Calu3 (cell line): ENCODE measurements around the gene DHODH. TPM values are rescaled to one million over a fixed set of nuclear protein-coding genes. Genes with fewer than 3 reads are reported as not detected.

ENCODE experiments used
- BruUV-seq: library from RNA; stranded (reverse); fragments of 400-500 nt; replicated peaks from 2 replicates; lab custom pipeline; 2021; lab: Mats Ljungman, UMichigan
- CTCF ChIA-PET: fragments of 300-600 bp; sonication (Branson Sonifier 250); formaldehyde crosslinking; loops from one replicate; lab custom pipeline; 2022; ENCODE audit warnings: antibody characterized with exemption; lab: Charles Lee
- DNase-seq: peaks from one replicate; pipeline ENCODE4 v3.0.0; 2022
- H3K27ac Mint-ChIP-seq: one replicate; pipeline ENCODE4 v1.8.0; 2022; ENCODE audit warnings: mixed read lengths; ENCODE audit not compliant: unreplicated experiment
- H3K27me3 Mint-ChIP-seq: one replicate; pipeline ENCODE4 v1.8.0; 2022; ENCODE audit warnings: mixed read lengths; ENCODE audit not compliant: unreplicated experiment
- H3K36me3 Mint-ChIP-seq: one replicate; pipeline ENCODE4 v1.8.0; 2022; ENCODE audit warnings: mild to moderate bottlenecking, moderate library complexity, mixed read lengths; ENCODE audit not compliant: insufficient read depth, unreplicated experiment
- H3K4me1 Mint-ChIP-seq: one replicate; pipeline ENCODE4 v1.8.0; 2022; ENCODE audit warnings: mild to moderate bottlenecking, low read depth, mixed read lengths; ENCODE audit not compliant: unreplicated experiment
- H3K4me3 Mint-ChIP-seq: one replicate; pipeline ENCODE4 v1.8.0; 2022; ENCODE audit warnings: mild to moderate bottlenecking, low read depth, moderate library complexity, mixed read lengths; ENCODE audit not compliant: unreplicated experiment
- H3K9me3 Mint-ChIP-seq: one replicate; pipeline ENCODE4 v1.8.0; 2022; ENCODE audit warnings: low read depth, mixed read lengths; ENCODE audit not compliant: unreplicated experiment
- intact Hi-C: fragments of 100-400 bp; cut with micrococcal nuclease; formaldehyde crosslinking; loops from one replicate; pipeline ENCODE4 v1.10.0; 2022; ENCODE audit not compliant: unreplicated experiment
- total RNA-seq: library from RNA; stranded (reverse); gene quantifications from 2 replicates; pipeline ENCODE4 v1.2.3, GENCODE V29; 2022
- TF ChIP-seq, protein P1 (sequence below): fragments of 200-600 bp; IDR thresholded peaks from one replicate; pipeline ENCODE4 v1.8.0; 2022; ENCODE audit warnings: antibody characterized with exemption; ENCODE audit not compliant: unreplicated experiment

DHODH gene
- total RNA-seq, 1 experiment from 2014 or later = 21.3 TPM

DNA sequence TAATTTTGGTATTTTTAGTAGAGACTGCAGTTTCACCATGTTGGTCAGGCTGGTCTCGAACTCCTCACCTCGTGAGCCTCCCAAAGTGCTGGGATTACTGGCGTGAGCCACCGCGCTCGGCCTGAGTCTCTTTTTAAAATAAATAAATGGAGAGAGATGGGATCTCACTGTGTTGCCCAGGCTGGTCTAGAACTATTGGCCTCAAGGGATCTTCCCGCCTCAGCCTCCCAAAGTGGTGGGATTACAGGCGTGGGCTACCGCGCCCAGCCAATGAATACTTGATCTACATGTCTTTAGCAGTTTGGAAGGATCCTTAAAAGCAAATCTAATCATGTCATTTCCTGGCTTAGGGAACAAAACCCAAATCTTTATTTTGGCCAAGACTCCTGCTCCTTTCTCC, 1.2 kb downstream of the DHODH start:
- intact Hi-C loops = no loop called here
- Mint-ChIP-seq H3K36me3 (peaks cover 11% of the 10 kb centered on the region), H3K9me3 (no peaks in the 10 kb centered on the region), H3K4me3 (peak overlapping the region; percentile 25), H3K27ac (no peak overlapping the region), H3K4me1 (peaks cover 9% of the 10 kb centered on the region), H3K27me3 (peaks cover 20% of the 10 kb centered on the region)
- CTCF ChIA-PET = no interaction called here
- no TSS peak for BruUV-seq
- TF ChIP-seq, protein P1, sequence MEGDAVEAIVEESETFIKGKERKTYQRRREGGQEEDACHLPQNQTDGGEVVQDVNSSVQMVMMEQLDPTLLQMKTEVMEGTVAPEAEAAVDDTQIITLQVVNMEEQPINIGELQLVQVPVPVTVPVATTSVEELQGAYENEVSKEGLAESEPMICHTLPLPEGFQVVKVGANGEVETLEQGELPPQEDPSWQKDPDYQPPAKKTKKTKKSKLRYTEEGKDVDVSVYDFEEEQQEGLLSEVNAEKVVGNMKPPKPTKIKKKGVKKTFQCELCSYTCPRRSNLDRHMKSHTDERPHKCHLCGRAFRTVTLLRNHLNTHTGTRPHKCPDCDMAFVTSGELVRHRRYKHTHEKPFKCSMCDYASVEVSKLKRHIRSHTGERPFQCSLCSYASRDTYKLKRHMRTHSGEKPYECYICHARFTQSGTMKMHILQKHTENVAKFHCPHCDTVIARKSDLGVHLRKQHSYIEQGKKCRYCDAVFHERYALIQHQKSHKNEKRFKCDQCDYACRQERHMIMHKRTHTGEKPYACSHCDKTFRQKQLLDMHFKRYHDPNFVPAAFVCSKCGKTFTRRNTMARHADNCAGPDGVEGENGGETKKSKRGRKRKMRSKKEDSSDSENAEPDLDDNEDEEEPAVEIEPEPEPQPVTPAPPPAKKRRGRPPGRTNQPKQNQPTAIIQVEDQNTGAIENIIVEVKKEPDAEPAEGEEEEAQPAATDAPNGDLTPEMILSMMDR = no peak
- no peak for DNase-seq

DNA sequence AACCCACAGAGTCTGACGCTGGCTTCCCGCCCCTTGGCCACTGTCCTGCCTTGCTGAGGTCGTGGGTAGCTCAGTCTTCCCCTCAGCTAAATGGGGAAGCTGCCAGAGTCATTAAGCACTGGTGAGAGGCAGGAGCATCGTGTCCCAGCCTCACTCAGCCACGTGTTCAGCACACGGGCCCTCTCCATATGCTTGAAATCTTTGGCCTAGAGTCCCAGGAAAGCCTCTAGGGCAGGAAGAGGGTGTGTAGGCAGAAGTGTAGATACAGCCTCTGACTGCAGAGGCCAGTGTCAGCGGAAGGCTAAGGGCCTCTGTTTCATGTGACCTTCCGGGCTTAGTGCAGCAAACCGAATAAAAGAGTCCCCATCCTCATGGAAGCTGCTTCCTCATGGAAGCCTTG, 4.1 kb downstream of the DHODH start:
- H3K4me3 Mint-ChIP-seq = no peak overlapping the region
- H3K27ac Mint-ChIP-seq = no peak overlapping the region
- no peaks in the 10 kb centered on the region for H3K27me3 Mint-ChIP-seq
- intact Hi-C loops = no loop called here
- CTCF ChIA-PET = interaction anchor here (0.6 kb wide), 1 partner anchor 9 kb away, joined by 9 read pairs; no protein-coding TSS in a partner anchor
- H3K9me3 Mint-ChIP-seq = no peaks in the 10 kb centered on the region
- H3K4me1 Mint-ChIP-seq = peaks cover 9% of the 10 kb centered on the region
- peaks cover 16% of the 10 kb centered on the region for H3K36me3 Mint-ChIP-seq
- BruUV-seq = no TSS peak
- DNase-seq = no peak
- TF ChIP-seq, protein P1 = no peak

DNA sequence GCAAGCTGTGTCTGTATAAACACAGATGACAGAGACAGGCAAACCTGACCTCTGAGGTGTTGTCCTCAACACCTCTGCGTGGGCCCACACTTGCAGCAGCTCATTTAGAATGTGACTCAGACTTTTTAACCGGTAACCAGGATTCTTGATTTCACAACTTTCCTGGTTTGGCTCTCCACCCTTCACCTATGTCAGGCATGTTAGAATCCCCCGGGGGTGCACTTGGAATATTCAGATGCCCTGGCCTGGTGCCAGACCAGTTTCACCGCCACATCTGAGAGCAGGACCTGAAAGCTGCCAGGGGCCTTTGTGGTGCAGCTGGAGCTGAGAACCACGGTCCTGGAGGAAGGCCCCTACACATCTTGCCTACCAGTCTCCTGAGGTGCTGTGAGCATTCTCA, 4.8 kb downstream of the DHODH start:
- Mint-ChIP-seq H3K36me3 (peaks cover 14% of the 10 kb centered on the region), H3K9me3 (no peaks in the 10 kb centered on the region), H3K27ac (no peak overlapping the region), H3K4me1 (peaks cover 9% of the 10 kb centered on the region), H3K27me3 (no peaks in the 10 kb centered on the region), H3K4me3 (no peak overlapping the region)
- BruUV-seq = no TSS peak
- intact Hi-C loops = no loop called here
- DNase-seq = no peak
- TF ChIP-seq, protein P1 = no peak
- CTCF ChIA-PET = interaction anchor here (0.6 kb wide), 1 partner anchor 8 kb away, joined by 9 read pairs; no protein-coding TSS in a partner anchor

DNA sequence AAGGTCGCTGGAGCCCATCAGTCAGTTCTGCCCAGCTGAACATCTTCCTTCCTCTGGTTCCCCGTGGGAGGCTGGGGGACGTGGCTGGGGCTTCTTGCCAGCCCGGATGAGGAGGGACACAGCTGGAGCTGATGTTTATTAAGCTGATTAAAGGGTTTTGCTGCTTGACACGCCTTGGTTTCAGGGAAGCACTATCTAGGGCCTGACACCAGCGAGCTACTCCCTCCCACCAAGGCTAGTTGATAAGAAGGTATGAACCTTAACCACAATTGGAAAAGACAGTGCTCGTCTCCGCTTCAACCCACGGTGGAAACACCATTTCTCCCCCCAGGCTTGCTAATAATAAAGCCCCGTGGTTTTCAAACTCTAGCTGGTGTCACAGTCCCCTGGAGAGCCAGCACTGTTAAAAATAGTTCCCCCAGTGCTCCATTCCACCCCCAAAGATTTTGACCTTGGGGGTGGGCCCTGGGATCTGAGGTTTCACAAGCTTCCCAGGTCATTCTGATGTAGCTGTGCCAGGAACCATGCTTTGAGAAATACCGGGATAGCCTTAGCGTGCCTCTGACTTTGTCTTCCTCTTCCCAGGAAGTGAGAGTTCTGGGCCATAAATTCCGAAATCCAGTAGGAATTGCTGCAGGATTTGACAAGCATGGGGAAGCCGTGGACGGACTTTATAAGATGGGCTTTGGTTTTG, 5.5 kb downstream of the DHODH start:
- H3K27me3 Mint-ChIP-seq = no peaks in the 10 kb centered on the region
- intact Hi-C loops = no loop called here
- TF ChIP-seq, protein P1 = no peak
- CTCF ChIA-PET = no interaction called here
- H3K9me3 Mint-ChIP-seq = no peaks in the 10 kb centered on the region
- H3K36me3 Mint-ChIP-seq = peaks cover 8% of the 10 kb centered on the region
- BruUV-seq = no TSS peak
- H3K27ac Mint-ChIP-seq = no peak overlapping the region
- peaks cover 9% of the 10 kb centered on the region for H3K4me1 Mint-ChIP-seq
- DNase-seq = no peak
- H3K4me3 Mint-ChIP-seq = no peak overlapping the region
